GM12874 (cell line): ENCODE measurements around the gene DCBLD1.

Experiments used
- CTCF ChIP-seq: IDR thresholded peaks from 2 replicates; pipeline ENCODE4 v1.5.1; 2011; ENCODE audit warnings: low read depth, mild to moderate bottlenecking, control low read depth, low read length, moderate library complexity; ENCODE audit not compliant: insufficient read depth

DCBLD1 gene

GRCh38 chr6:117555262-117555849, 72.9 kb downstream of the DCBLD1 start:
- TF ChIP-seq CTCF: no peak

- TF ChIP-seq CTCF: peak; percentile 41; the same call in 1 of the 2 replicates
Measured at GRCh38 chr6:117555882-117556498, 73.5 kb downstream of the DCBLD1 start.

GRCh38 chr6:117557951-117558350, 75.5 kb downstream of the DCBLD1 start:
- no peak for TF ChIP-seq CTCF

- TF ChIP-seq CTCF: no peak
Measured at GRCh38 chr6:117558818-117559217, 76.3 kb downstream of the DCBLD1 start.

GRCh38 chr6:117559299-117559698, 76.8 kb downstream of the DCBLD1 start:
- no peak for TF ChIP-seq CTCF

- no peak for TF ChIP-seq CTCF
Measured at GRCh38 chr6:117561128-117561527, 78.7 kb downstream of the DCBLD1 start.

GRCh38 chr6:117564681-117565080, 82.2 kb downstream of the DCBLD1 start:
- no peak for TF ChIP-seq CTCF
